NCI-H2227 treated with DMSO at 0.1 percent for 48 hours (cell line): Measurements from ENCODE around the gene CCNE1.
A peak's percentile ranks its signal among the peaks of the same experiment; 100 is the strongest.

Experiments used
- DNase-seq: peaks from one replicate; lab custom pipeline; 2025; lab: John Stamatoyannopoulos, UW

CCNE1 gene

GRCh38 chr19:29844891-29845573 lies 33.2 kb downstream of the CCNE1 start:
- peak; percentile 100 for DNase-seq

- peak; percentile 97 for DNase-seq
Measured at GRCh38 chr19:29845574-29846176, 33.9 kb downstream of the CCNE1 start.

- no peak for DNase-seq
Measured at GRCh38 chr19:29849208-29849607, 37.4 kb downstream of the CCNE1 start.

GRCh38 chr19:29850482-29850881 lies 38.7 kb downstream of the CCNE1 start:
- no peak for DNase-seq

- DNase-seq: no peak
Measured at GRCh38 chr19:29851769-29852521, 40.2 kb downstream of the CCNE1 start.

GRCh38 chr19:29854033-29854432 lies 42.2 kb downstream of the CCNE1 start:
- DNase-seq: no peak

GRCh38 chr19:29855087-29855486 lies 43.3 kb downstream of the CCNE1 start:
- no peak for DNase-seq

- no peak for DNase-seq
Measured at GRCh38 chr19:29855741-29856500, 44.1 kb downstream of the CCNE1 start.

- peak; percentile 53 for DNase-seq
Measured at GRCh38 chr19:29858000-29858596, 46.3 kb downstream of the CCNE1 start.

GRCh38 chr19:29858621-29859020 lies 46.8 kb downstream of the CCNE1 start:
- DNase-seq: no peak

- no peak for DNase-seq
Measured at GRCh38 chr19:29860492-29860891, 48.7 kb downstream of the CCNE1 start.

- DNase-seq: no peak
Measured at GRCh38 chr19:29861574-29861973, 49.8 kb downstream of the CCNE1 start.

- no peak for DNase-seq
Measured at GRCh38 chr19:29866011-29866410, 54.2 kb downstream of the CCNE1 start.

- no peak for DNase-seq
Measured at GRCh38 chr19:29867984-29868383, 56.2 kb downstream of the CCNE1 start.

- DNase-seq: no peak
Measured at GRCh38 chr19:29871143-29871542, 59.4 kb downstream of the CCNE1 start.

- no peak for DNase-seq
Measured at GRCh38 chr19:29872224-29872731, 60.5 kb downstream of the CCNE1 start.

GRCh38 chr19:29873024-29873800 lies 61.4 kb downstream of the CCNE1 start:
- DNase-seq: peak; percentile 60
